Right cardiac atrium (tissue), 5 donors: ENCODE data around the gene ACADVL. TPM values are rescaled to one million over a fixed set of nuclear protein-coding genes. Genes with fewer than 3 reads are reported as not detected.

Source experiments
- ATAC-seq, 2 donors: fragments of 200-7000 bp; cut with Tn5 transposase; one replicate each; pipeline versions ENCODE4 v1.8.0 to v1.9.1; 2020; ENCODE audit warnings: moderate library complexity in 2 of 2, mild to moderate bottlenecking in 1 of 2
- DNase-seq, 3 donors: peaks; one replicate each; pipeline ENCODE4 v3.0.0-alpha.2; 2020
- H3K27ac ChIP-seq: one replicate; pipeline ENCODE4 v1.5.1; 2013; ENCODE audit warnings: mild to moderate bottlenecking, low read length, control low read depth, moderate library complexity
- H3K27me3 ChIP-seq: one replicate; pipeline ENCODE4 v1.6.1; 2013; ENCODE audit not compliant: control insufficient read depth, insufficient read depth
- H3K4me1 ChIP-seq: one replicate; pipeline ENCODE4 v1.6.1; 2013; ENCODE audit warnings: low read length; ENCODE audit not compliant: control insufficient read depth, insufficient read depth
- H3K4me3 ChIP-seq: one replicate; pipeline ENCODE4 v1.5.1; 2013; ENCODE audit warnings: low read length, control low read depth
- H3K9me3 ChIP-seq: one replicate; pipeline ENCODE4 v1.6.1; 2013; ENCODE audit warnings: low read length; ENCODE audit not compliant: control insufficient read depth
- WGBS: extraction: QIAGEN DNeasy Blood & Tissue Kit; methylation state at CpG from one replicate; pipeline ENCODE4 v1.1.7; 2013; 5-methylcytosine and 5-hydroxymethylcytosine counted together
- intact Hi-C, 4 donors: fragments of 100-400 bp; cut with DNase I; formaldehyde crosslinking; loops; one replicate each; pipeline versions ENCODE4 v1.11.0 to v1.14.0; 2022 to 2023
- polyA plus RNA-seq: library from polyadenylated mRNA; stranded (reverse); fragments of 200-250 nt; gene quantifications from one replicate; pipeline ENCODE4 v1.2.3, GENCODE V29; 2013
- total RNA-seq, 4 donors: library from RNA; stranded (reverse); fragmentation: NEBNext Ultra II Directional; extraction: Animal tissue kit (Norgen Biotek cat#: 25700); gene quantifications; one replicate each; pipeline ENCODE4 v1.2.1, GENCODE V29; 2021
- donor health status: healthy with polysubstance abuse.
- donor health status: DM: no; HTN: yes; CAD: no.
- donor health status: DM: no; HTN: no; CAD: no.
- donor health status: DM: no; HTN: yes; CAD: no; lungs with severe emphysema.
- donor health status: DM: yes; HTN: yes; CAD: no.

Gene ACADVL
- total and polyA plus RNA-seq, 5 donors = 896 to 1,154 (median 1,072) TPM

DNA sequence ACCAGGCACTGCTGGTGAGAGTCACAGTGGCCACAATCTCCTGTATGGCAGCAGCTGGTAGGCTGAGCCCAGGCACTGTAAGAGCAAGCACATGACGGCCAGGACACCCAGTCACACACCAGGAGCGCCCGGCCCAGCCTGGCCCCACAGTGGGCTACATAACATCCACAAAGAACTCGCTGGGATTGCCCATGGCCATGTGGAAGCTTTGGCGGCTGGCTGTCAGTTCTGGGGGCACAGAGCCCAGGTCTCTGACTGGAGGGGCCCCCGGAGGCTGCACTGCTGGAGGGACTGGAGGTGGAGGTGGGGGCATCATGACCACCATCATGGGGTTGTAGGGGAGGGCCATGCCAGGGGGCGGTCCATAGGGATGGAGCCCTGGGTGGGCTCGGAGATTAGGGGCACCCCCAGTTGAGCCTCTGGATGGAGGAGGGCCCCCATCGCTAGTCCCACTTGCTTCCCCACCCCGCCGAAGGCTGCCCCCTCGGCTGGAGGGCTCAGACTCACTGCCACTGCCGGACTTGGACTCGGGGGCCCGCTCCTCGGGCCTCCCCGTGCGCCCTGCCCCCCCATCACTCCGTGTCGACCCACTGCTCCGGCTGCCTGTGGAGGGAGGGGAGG, 6.1 kb downstream of the ACADVL start:
- peak in 2 of 3 donors; percentile 60 to 63 for DNase-seq
- H3K27me3 ChIP-seq = no peaks in the 10 kb centered on the region
- H3K4me3 ChIP-seq = no peak overlapping the region
- 76% methylated on average over 21 of the region's 21 CpGs for WGBS
- ATAC-seq = peak in 1 of 2 donors; percentile 4
- no peak overlapping the region for H3K27ac ChIP-seq
- peaks cover under 1% of the 10 kb centered on the region for H3K4me1 ChIP-seq
- no peaks in the 10 kb centered on the region for H3K9me3 ChIP-seq
- intact Hi-C loops = no loop called here

- intact Hi-C loops = no loop called here
- no peaks in the 10 kb centered on the region for H3K9me3 ChIP-seq
- no peaks in the 10 kb centered on the region for H3K4me1 ChIP-seq
- H3K4me3 ChIP-seq = no peak overlapping the region
- no peak overlapping the region for H3K27ac ChIP-seq
- no peaks in the 10 kb centered on the region for H3K27me3 ChIP-seq
- WGBS = 91% methylated on average over 31 of the region's 31 CpGs
- ATAC-seq = no peak
- peak in 1 of 3 donors; percentile 53 for DNase-seq
Observed at GRCh38 chr17:7226721-7227710, 7.3 kb downstream of the ACADVL start.

- no peak overlapping the region for H3K4me3 ChIP-seq
- intact Hi-C loops = no loop called here
- no peak for ATAC-seq
- no peaks in the 10 kb centered on the region for H3K9me3 ChIP-seq
- H3K27ac ChIP-seq = no peak overlapping the region
- no peaks in the 10 kb centered on the region for H3K27me3 ChIP-seq
- whole genome bisulfite sequencing = 91% methylated on average over 14 of the region's 14 CpGs
- DNase-seq = peak in 2 of 3 donors; percentile 35 to 50
- peaks cover 3% of the 10 kb centered on the region for H3K4me1 ChIP-seq
Observed at GRCh38 chr17:7228920-7229319, 9.2 kb downstream of the ACADVL start.

GRCh38 chr17:7229504-7229903, 9.8 kb downstream of the ACADVL start:
- peak in 2 of 3 donors; percentile 34 to 41 for DNase-seq
- no peak for ATAC-seq
- Histone ChIP-seq H3K9me3 (no peaks in the 10 kb centered on the region), H3K4me3 (no peak overlapping the region), H3K27me3 (no peaks in the 10 kb centered on the region), H3K4me1 (peaks cover 3% of the 10 kb centered on the region), H3K27ac (no peak overlapping the region)
- 94% methylated on average over 19 of the region's 19 CpGs for WGBS
- intact Hi-C loops = no loop called here

- intact Hi-C loops = no loop called here
- Histone ChIP-seq H3K27ac (no peak overlapping the region), H3K4me3 (no peak overlapping the region), H3K27me3 (no peaks in the 10 kb centered on the region), H3K9me3 (no peaks in the 10 kb centered on the region), H3K4me1 (peaks cover 3% of the 10 kb centered on the region)
- 73% methylated on average over 5 of the region's 5 CpGs for WGBS
- ATAC-seq = no peak
- DNase-seq = no peak
Observed at GRCh38 chr17:7232114-7232513, 12.4 kb downstream of the ACADVL start.

DNA sequence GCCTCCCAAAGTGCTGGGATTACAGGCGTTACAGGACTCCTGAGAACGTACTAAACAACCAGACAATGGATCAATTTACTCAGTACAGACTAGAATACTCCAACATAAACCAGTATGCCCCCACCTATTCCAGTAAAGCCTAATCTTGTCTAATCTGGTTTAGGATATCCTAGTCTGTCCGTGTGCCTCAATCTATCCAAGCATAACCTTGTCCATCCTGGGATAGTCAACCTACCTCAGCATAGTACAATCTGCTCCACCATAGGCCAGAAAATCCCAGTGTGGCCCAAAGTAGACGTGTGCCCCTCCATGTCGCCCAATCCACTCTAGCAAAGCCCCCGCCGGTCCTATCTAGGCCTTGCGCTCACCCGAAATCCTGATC, 14.0 kb downstream of the ACADVL start:
- H3K4me3 ChIP-seq = peak overlapping the region; percentile 63
- WGBS = under 1% methylated on average over 9 of the region's 9 CpGs
- peaks cover 5% of the 10 kb centered on the region for H3K4me1 ChIP-seq
- intact Hi-C loops = no loop called here
- H3K27ac ChIP-seq = peak overlapping the region; percentile 15
- DNase-seq (no peak), ATAC-seq (peak in 1 of 2 donors; percentile 0)
- no peaks in the 10 kb centered on the region for H3K27me3 ChIP-seq
- H3K9me3 ChIP-seq = no peaks in the 10 kb centered on the region

DNA sequence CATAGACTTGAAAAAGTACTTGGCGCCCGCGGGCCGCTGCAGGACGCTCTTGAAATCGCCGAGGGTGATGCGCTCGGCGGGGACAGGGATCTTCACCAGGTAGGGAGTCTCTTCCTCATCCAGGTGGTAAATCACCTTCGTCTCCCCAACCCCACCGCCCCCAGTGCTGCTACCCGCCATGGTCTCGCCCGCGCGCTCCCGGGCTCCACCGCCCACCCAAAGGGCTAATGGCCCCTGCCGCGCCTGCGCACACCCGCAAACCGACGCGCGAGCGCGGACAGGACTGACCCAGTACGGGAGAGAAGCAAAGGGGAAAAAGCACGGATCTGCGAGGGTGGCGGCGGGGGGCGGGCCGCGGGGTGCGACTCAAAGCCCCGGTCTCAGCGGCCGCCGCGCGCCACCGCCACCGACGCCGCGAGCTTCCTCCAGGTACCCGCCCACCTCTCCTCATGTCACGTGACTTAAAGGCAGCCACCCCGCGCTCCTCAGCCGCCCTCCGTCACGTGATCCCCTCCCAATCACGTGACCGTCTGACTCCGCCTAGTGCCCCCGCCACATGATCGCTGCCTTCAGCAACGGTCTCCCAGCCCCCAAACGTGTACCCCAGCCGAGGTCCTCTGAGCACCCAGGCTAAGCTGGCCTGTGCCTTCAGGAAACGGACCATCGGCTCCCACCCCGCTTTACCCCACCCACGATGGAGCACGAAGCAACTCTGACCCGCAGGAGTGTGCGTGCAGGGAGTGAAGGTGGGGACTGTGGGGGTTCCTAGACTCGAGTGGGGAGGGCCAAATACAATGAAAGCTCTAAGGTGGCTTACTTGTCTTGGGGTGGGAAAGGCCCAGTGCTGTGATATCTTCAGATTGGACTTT, 14.6 kb downstream of the ACADVL start, which contains the start of gene DVL2:
TSS of gene DVL2 (minus strand) at position 435 of the 869 bp plus-strand sequence. CDS start at position 180, 255 bp downstream.
- no peaks in the 10 kb centered on the region for H3K9me3 ChIP-seq
- H3K4me1 ChIP-seq = peaks cover 5% of the 10 kb centered on the region
- no peaks in the 10 kb centered on the region for H3K27me3 ChIP-seq
- peak within 1 kb of the TSS; percentile 63 for H3K4me3 ChIP-seq
- DNase-seq = peak; percentile 96 to 98 (median 98)
- intact Hi-C loops = no loop called here
- H3K27ac ChIP-seq = peak within 1 kb of the TSS; percentile 46
- under 1% methylated on average over 72 of the region's 72 CpGs for WGBS
- ATAC-seq = peak; percentile 67

DNA sequence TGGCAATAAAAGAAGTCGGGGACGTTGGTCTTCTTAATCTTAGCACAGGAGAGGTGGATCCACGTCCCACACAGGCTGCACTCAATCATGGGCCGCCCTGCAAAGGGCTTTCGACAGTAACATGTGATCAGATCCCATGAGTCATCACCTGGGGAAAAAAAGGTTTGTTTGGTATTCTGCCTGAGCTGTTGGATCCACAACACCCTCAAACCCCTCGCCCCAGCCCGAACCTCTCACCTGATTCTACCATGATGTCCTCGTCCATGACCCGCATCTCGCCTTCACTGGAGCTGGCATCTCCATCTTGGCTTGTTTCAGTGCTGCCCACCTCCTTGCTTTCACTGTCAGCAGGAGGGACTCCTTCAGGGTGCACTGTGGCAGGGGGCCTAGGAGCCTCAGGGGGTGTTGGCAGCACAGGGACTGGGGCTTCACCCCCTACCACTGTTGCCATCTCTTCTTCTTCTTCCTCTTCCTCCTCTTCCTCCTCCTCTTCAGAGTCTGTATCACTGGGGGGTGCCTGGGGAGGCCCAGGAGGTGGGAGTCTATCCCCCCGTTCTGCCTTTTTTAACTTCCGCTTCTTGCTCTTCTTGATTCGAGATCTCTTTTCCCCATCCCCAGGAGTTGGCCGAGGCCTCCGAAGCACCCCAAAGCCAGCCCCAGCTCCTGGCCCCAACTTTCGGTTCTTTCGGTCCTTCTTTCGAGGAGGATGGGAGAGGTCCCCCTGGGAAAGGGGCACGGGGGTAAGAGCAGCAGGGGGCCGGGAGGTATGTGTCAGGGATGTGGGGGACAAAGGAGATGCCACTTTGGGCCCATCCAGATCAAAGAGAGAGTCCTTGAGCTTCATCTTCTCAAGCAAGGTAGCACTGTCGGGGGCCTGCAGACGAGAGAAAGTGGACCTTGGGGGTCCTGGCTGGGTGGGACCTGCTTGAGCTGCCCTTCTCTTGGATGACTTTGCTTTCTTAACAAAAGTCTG, 16.2 kb downstream of the ACADVL start:
- no peak for ATAC-seq
- 84% methylated on average over 22 of the region's 22 CpGs for WGBS
- Histone ChIP-seq H3K4me3 (no peak overlapping the region), H3K27ac (no peak overlapping the region), H3K4me1 (peaks cover 8% of the 10 kb centered on the region), H3K9me3 (no peaks in the 10 kb centered on the region), H3K27me3 (no peaks in the 10 kb centered on the region)
- intact Hi-C loops = no loop called here
- peak in 1 of 3 donors; percentile 37 for DNase-seq

GRCh38 chr17:7236808-7237207, 17.1 kb downstream of the ACADVL start:
- H3K27ac ChIP-seq = no peak overlapping the region
- H3K9me3 ChIP-seq = no peaks in the 10 kb centered on the region
- H3K27me3 ChIP-seq = no peaks in the 10 kb centered on the region
- ATAC-seq = no peak
- 85% methylated on average over 6 of the region's 6 CpGs for WGBS
- H3K4me3 ChIP-seq = no peak overlapping the region
- H3K4me1 ChIP-seq = peaks cover 11% of the 10 kb centered on the region
- peak in 1 of 3 donors; percentile 23 for DNase-seq
- intact Hi-C loops = no loop called here
